Small intestine (tissue), 7 donors: ENCODE measurements around the gene DTWD2. TPM values are rescaled to one million over a fixed set of nuclear protein-coding genes. Genes with fewer than 3 reads are reported as not detected.

Experiments
- DNase-seq, 2 donors: peaks; one replicate each; pipeline versions ENCODE4 v3.0.0 to v3.0.0-alpha.2; 2013
- FAIRE-seq: peaks from 2 replicates; lab custom pipeline; 2012; peaks lifted over from hg19 to GRCh38; lab: Jason Lieb, UNC
- H3K27ac ChIP-seq, 3 donors: one replicate each; pipeline ENCODE4 v1.5.1; 2013; ENCODE audit warnings: low read length in 2 of 3, mild to moderate bottlenecking in 2 of 3, control low read depth in 1 of 3, inconsistent platforms in 1 of 3, low read depth in 1 of 3, moderate library complexity in 1 of 3
- H3K27me3 ChIP-seq, 3 donors: one replicate each; pipeline ENCODE4 v1.6.1; 2013; ENCODE audit warnings: low read length in 3 of 3, inconsistent platforms in 1 of 3; ENCODE audit not compliant: control insufficient read depth in 3 of 3, insufficient read depth in 3 of 3
- H3K36me3 ChIP-seq, 3 donors: one replicate each; pipeline ENCODE4 v1.6.1; 2013; ENCODE audit warnings: low read length in 3 of 3, inconsistent platforms in 1 of 3, low read depth in 1 of 3, mild to moderate bottlenecking in 1 of 3, moderate library complexity in 1 of 3; ENCODE audit not compliant: control insufficient read depth in 3 of 3, insufficient read depth in 2 of 3
- H3K4me1 ChIP-seq, 3 donors: one replicate each; pipeline ENCODE4 v1.6.1; 2013; ENCODE audit warnings: low read length in 2 of 3, inconsistent platforms in 1 of 3, low read depth in 1 of 3, mild to moderate bottlenecking in 1 of 3, moderate library complexity in 1 of 3; ENCODE audit not compliant: control insufficient read depth in 3 of 3, insufficient read depth in 2 of 3
- H3K4me3 ChIP-seq, 3 donors: one replicate each; pipeline ENCODE4 v1.5.1; 2013; ENCODE audit warnings: low read length in 3 of 3, control low read depth in 1 of 3, inconsistent platforms in 1 of 3, low read depth in 1 of 3, mild to moderate bottlenecking in 1 of 3, moderate library complexity in 1 of 3
- H3K9me3 ChIP-seq, 2 donors: one replicate each; pipeline ENCODE4 v1.6.1; 2013; ENCODE audit warnings: low read depth in 1 of 2, low read length in 1 of 2; ENCODE audit not compliant: control insufficient read depth in 2 of 2, insufficient read depth in 1 of 2
- WGBS, 3 donors: extraction: QIAGEN DNeasy Blood & Tissue Kit; methylation state at CpG; one replicate each; pipeline ENCODE4 v1.1.7; 2013; 5-methylcytosine and 5-hydroxymethylcytosine counted together
- polyA plus RNA-seq, 4 donors: library from polyadenylated mRNA; stranded (reverse) in 3 of 4; unstranded in 1 of 4; fragments of 200-250 nt in 3 of 4; fragments of 120-200 nt in 1 of 4; gene quantifications; one replicate each; pipeline versions ENCODE4 v1.2.1 to v1.2.3, GENCODE V29; 2013
- donor health status: healthy with polysubstance abuse.
- donor health status: control.
- donor health status: control.
- donor health status: Bipolar disorder and iron deficiency.
- donor health status: healthy.

DTWD2 gene
- polyA plus RNA-seq, 4 donors: 1.3 to 5.8 (median 2.4) TPM

DNA sequence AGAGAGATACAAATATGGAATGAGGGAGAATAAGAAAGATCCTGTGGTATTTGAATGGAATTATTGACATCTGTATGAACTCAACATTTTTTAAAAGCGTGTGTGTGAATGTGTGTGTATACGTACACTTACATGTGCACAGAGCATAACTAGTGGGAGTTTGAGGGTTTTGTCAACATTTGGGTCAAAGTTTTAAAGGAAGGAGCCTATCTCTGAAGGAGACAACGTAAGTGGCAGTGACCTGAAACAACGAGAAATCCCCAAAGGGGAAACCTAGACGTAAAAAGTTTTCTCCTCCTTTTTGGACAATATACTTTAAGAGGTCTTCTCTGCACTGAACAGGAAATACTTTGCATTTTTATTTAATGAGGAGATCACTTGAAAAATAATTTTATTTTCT is 40.2 kb upstream of the DTWD2 start:
- DNase-seq (no peak), FAIRE-seq (no peak)
- 76 to 90% (median 90%) methylated on average over 5 of the region's 5 CpGs for WGBS, 3 donors
- H3K27me3 ChIP-seq: no peaks in the 10 kb centered on the region
- H3K4me1 ChIP-seq: no peaks in the 10 kb centered on the region
- no peaks in the 10 kb centered on the region for H3K36me3 ChIP-seq
- H3K9me3 ChIP-seq: no peaks in the 10 kb centered on the region
- no peak overlapping the region for H3K27ac ChIP-seq
- H3K4me3 ChIP-seq: no peak overlapping the region

DNA sequence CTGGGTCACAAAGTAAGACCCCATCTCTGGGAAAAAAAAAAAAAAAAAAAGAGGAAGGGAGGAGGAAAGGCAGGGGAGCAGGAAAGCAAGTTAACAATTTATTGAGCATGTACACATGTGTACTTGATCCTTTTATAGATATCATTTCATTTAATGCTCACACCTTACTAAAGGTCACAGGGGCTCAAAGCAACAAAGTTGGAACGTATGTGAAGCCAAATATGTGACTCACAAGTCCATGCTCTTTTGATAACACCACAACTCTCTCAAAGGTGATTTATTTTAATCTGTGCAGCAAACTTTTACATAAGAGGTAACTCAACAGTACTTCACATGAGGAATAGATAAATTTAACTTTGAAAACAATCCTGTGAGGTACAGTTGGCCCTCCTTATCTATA is 34.4 kb upstream of the DTWD2 start:
- H3K4me3 ChIP-seq: no peak overlapping the region
- H3K9me3 ChIP-seq: no peaks in the 10 kb centered on the region
- FAIRE-seq: no peak
- WGBS, 3 donors: 4 to 28% (median 23%) methylated on average over 1 of the region's 1 CpG
- peak in 1 of 2 donors; percentile 78 for DNase-seq
- peaks cover 0 to 2% (median 0%) of the 10 kb centered on the region in 3 donors for H3K4me1 ChIP-seq
- no peak overlapping the region for H3K27ac ChIP-seq
- H3K36me3 ChIP-seq: no peaks in the 10 kb centered on the region
- H3K27me3 ChIP-seq: no peaks in the 10 kb centered on the region

- Histone ChIP-seq H3K27ac (no peak overlapping the region), H3K4me1 (peaks cover 0 to 2% (median 0%) of the 10 kb centered on the region in 3 donors), H3K27me3 (no peaks in the 10 kb centered on the region), H3K36me3 (no peaks in the 10 kb centered on the region), H3K4me3 (no peak overlapping the region), H3K9me3 (no peaks in the 10 kb centered on the region)
- peak; percentile 16 to 20 for DNase-seq
- FAIRE-seq: no peak
- WGBS, 3 donors: 64 to 70% (median 66%) methylated on average over 5 of the region's 5 CpGs
These were observed 33.8 kb upstream of the DTWD2 start for GRCh38 chr5:119022017-119022745.

GRCh38 chr5:119021149-119021732 is 32.9 kb upstream of the DTWD2 start:
- Histone ChIP-seq H3K4me3 (no peak overlapping the region), H3K27me3 (no peaks in the 10 kb centered on the region), H3K4me1 (peaks cover 0 to 2% (median 0%) of the 10 kb centered on the region in 3 donors), H3K9me3 (no peaks in the 10 kb centered on the region), H3K36me3 (no peaks in the 10 kb centered on the region), H3K27ac (no peak overlapping the region)
- no peak for DNase-seq
- 87 to 94% (median 90%) methylated on average over 3 of the region's 3 CpGs for WGBS, 3 donors
- no peak for FAIRE-seq

DNA sequence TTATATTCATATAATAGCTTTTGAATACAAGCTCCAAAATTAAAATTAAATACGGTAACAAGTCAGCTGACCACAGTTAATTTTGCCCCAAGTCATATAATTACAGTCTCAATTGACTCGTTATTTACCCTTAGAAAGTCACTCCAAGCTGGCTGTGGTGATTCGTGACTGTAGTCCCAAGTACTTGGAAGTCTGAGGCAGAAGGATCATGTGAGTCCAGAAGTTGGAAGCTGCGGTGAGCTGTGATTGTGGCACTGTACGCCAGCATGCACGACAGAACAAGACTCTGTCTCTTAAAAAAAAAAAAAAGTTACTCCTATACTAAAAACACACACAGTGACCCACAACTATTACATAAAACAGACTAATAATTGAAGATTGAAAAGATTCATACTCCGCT is 31.6 kb upstream of the DTWD2 start:
- H3K4me1 ChIP-seq: peaks cover 0 to 2% (median 0%) of the 10 kb centered on the region in 3 donors
- no peak for FAIRE-seq
- no peak overlapping the region for H3K4me3 ChIP-seq
- no peaks in the 10 kb centered on the region for H3K9me3 ChIP-seq
- DNase-seq: no peak
- H3K27me3 ChIP-seq: no peaks in the 10 kb centered on the region
- no peaks in the 10 kb centered on the region for H3K36me3 ChIP-seq
- WGBS, 3 donors: 69 to 83% (median 80%) methylated on average over 7 of the region's 7 CpGs
- H3K27ac ChIP-seq: no peak overlapping the region

DNA sequence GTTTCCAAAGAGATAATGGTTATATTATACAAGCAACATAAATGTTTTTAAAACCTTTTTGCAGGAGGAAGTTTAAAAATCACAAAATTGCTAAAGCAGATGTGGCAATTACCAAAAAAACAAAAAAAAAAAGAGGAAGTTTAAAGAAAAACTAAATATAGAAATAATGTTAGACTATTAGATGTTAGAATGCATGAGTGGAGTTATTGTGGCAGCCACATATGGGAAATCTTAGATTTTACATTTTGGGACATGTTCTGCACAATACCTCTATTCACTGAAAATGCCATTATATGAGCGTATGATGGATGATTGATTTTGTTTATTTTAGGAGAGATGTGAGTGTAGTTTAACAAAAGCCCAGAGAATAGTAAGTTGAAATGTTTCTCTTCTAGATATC is 31.2 kb upstream of the DTWD2 start:
- Histone ChIP-seq H3K27me3 (no peaks in the 10 kb centered on the region), H3K27ac (no peak overlapping the region), H3K4me1 (peaks cover 0 to 2% (median 0%) of the 10 kb centered on the region in 3 donors), H3K36me3 (no peaks in the 10 kb centered on the region), H3K4me3 (no peak overlapping the region), H3K9me3 (no peaks in the 10 kb centered on the region)
- DNase-seq: no peak
- 66 to 92% (median 86%) methylated on average over 1 of the region's 1 CpG for WGBS, 3 donors
- FAIRE-seq: peak; percentile 47

- 74 to 86% (median 76%) methylated on average over 2 of the region's 2 CpGs for WGBS, 3 donors
- no peaks in the 10 kb centered on the region for H3K9me3 ChIP-seq
- FAIRE-seq (no peak), DNase-seq (no peak)
- peaks cover 0 to 2% (median 0%) of the 10 kb centered on the region in 3 donors for H3K4me1 ChIP-seq
- no peak overlapping the region for H3K27ac ChIP-seq
- no peaks in the 10 kb centered on the region for H3K27me3 ChIP-seq
- no peaks in the 10 kb centered on the region for H3K36me3 ChIP-seq
- H3K4me3 ChIP-seq: no peak overlapping the region
These were observed 29.6 kb upstream of the DTWD2 start for GRCh38 chr5:119017994-119018393.

GRCh38 chr5:119016125-119016774 is 27.9 kb upstream of the DTWD2 start:
- 78 to 95% (median 94%) methylated on average over 7 of the region's 7 CpGs for WGBS, 3 donors
- H3K27ac ChIP-seq: no peak overlapping the region
- DNase-seq: no peak

More at GRCh38 chr5:119016125-119016774, 27.9 kb upstream of the DTWD2 start:
- no peak for FAIRE-seq
- no peaks in the 10 kb centered on the region for H3K27me3 ChIP-seq
- H3K4me1 ChIP-seq: no peaks in the 10 kb centered on the region
- no peaks in the 10 kb centered on the region for H3K9me3 ChIP-seq
- no peaks in the 10 kb centered on the region for H3K36me3 ChIP-seq
- H3K4me3 ChIP-seq: no peak overlapping the region
